Measurements from ENCODE around the gene SPECC1L.
"Not testable (repeated sequence)": the region's sequence is repeated elsewhere in the genome, so short reads cannot be mapped to it uniquely, and the experiment has no call there.

SPECC1L gene

DNA sequence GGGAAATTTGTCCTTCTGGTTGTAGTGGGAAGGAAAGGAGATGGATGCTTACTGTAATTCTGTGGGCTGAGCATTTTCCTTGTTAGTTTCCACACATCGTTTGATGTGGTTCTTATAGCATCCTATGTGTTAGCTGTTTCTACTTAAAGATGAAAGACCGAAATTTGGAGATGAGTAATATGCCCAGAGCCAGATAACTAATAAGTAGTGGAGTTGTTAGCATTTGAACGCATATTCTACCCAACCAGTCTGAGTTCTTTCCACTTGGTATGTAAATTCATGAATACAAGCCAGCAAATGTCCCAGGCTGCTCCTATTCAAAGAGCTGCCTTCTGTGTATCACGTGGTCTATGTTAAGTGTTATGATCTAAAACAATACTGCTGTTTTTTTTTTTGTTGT, 14.6 kb downstream of the SPECC1L start:
- DNase-seq = peak in 1 of 5 experiments; percentile 68

GRCh38 chr22:24287212-24287611, 16.6 kb downstream of the SPECC1L start:
- DNase-seq = not testable (repeated sequence)

- DNase-seq = not testable (repeated sequence)
Observed at GRCh38 chr22:24287801-24288200, 17.2 kb downstream of the SPECC1L start.

DNA sequence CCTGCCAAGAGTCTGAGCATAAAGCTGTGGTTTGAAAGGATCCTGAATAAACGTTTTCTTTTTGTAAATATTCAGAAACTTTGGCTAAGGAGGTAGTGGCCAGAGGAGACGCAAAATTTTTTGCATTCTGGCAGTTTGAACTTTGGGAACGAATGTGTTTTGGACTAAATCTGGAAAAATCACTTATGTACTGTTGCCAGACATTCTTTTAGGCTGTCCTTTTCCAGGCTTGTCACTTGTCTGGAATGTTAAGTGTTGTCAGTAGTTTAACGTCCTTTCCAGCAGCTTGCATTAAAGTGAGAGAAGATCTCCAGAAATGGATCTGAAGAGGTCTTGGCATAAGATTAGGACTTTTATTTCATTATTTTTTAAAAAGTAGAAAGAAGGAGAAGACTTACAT, 18.5 kb downstream of the SPECC1L start:
- no peak for DNase-seq

DNA sequence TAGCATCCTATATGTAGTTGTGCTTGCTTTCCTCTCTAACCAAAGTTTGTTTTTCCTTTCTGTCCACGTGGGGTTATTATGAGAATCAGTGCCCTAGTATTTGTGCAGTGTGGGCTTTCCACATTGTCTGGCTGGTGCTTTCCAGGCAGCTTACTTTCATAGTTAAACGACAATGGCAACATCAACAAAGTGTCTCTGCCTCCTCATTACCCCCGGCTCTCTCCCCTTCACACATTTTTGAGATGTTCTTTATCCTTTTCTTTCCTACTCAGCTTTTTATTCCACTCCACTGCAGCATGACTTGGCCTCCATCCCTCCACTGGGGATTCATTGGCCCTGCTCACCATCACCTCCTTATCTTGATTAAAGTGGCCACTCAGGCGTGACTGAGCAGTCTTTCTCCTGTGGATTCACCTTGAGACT, 19.1 kb downstream of the SPECC1L start:
- no peak for DNase-seq

DNA sequence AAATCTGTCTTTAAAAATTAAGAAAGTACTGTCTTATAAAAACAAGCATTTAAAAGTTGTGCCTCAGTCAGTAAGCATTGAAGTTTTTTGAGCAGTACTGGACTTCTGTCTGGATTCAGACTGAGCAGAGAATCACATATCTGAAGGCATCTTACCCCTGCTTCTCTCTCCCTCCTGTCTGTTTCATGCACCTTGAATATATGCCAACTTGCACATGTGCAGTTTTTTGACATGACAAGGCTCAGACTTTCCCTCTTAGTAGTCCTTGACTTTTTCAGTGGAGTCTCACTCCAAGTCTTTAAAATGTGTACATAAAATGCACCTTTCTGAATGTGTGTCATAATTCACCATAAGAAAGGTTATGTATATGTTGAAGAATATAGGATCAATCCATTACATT, 19.8 kb downstream of the SPECC1L start:
- no peak for DNase-seq

- DNase-seq = no peak
Observed at GRCh38 chr22:24291515-24292201, 21.0 kb downstream of the SPECC1L start.

DNA sequence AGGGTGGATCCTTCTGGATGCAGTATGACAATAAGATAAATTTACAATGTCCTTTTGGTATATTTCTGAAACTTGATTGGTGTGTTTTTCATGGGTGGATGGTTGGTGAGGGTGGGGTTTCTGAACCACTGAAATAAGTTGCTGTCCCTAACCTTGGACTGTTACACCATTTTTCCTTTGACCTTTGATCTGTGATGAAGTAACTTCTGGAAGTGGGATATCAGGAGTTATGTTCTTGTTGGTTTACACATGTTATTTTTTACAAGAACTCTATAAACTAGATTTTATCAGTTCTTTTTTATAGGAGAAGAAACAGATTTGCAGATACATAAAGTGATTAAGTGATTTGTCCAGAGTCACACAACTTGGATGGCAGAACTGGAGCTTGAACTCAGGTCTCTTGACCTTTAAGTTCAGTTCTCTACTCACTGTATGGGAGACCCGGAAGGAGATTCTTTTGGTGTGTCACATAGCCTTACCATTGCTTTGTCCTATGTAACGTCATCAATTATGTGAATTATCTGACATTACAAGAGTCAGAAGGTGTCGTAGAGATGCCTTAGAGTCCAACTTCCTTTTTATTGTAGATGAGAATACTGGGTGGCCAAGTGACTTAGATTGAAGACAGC, 21.7 kb downstream of the SPECC1L start:
- DNase-seq = not testable (repeated sequence)

DNA sequence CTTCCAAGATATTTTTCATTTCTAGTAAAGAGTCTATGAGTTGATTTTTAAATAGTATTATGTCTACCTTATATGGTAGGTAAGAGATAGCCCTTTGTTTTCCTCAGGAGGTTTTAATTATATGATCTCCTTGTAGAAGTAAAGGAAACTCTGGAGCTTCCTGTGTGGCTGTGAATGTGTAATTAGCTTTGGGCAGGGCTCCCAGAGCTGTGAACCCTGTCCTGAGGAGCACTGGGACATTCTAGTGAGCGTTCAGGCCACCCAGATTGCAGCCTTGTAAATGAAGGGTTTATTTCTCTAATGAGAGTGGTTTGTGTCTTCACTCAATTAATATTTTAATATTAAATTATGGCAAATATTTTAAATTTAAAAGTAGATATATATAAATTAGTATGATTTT, 24.3 kb downstream of the SPECC1L start:
- DNase-seq = not testable (repeated sequence)

DNA sequence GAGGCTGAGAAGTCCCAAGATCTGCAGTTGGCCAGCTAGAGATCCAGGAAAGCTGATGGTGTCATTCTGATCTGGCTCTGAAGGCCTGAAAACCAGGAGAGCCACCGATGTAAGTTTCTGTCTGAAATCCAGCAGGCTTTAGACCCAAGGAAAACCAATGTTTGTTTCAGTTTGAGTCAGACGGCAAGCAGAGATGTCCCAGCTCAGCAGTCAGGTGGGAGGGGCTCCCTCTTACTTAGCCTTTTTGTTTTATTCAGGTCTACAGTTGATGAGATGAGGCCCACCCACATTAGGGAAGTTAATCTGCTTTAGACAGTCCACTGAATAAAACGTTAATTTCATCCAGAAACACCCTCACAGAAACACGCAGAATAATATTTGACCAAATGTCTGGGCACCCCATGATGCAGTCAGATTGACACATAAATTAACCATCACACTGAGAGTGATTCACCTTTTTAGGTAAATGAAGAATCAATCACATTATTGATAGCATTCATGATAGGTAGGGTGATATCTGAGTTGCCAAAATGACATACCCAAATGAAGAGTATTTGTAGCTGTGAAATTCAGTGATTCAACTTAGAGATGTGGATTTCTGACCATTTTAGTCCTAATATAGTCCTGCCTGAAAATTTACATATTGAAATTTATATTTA, 28.0 kb downstream of the SPECC1L start:
- peak in 1 of 5 experiments; percentile 27 for DNase-seq

- peak in 1 of 5 experiments; percentile 21 for DNase-seq
Observed at GRCh38 chr22:24300522-24300921, 29.9 kb downstream of the SPECC1L start.

- DNase-seq = no peak
Observed at GRCh38 chr22:24302591-24302990, 32.0 kb downstream of the SPECC1L start.

GRCh38 chr22:24303007-24303406, 32.4 kb downstream of the SPECC1L start:
- no peak for DNase-seq

- peak in 1 of 5 experiments; percentile 21 for DNase-seq
Observed at GRCh38 chr22:24304062-24304675, 33.5 kb downstream of the SPECC1L start.

DNA sequence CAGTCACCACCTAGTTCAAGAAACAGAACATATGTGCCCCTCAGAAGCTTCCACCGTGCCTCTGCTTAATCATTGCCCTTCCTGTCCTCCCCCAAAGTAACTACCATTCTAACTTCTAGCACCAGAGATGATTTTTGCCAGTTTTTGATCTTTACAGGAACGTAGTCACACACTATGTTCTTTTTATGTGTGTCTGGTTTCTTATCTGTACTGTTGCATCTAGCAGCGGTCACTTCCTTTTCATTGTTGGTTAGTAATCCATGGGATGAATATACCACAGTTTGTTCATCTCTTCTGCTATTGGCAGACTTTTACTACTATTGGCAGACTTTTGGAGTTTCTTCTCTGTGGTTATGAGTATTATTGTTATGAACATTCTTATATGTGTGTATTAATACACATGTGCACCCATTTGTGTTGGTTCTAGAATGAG, 34.6 kb downstream of the SPECC1L start:
- peak in 2 of 5 experiments; percentile 6 to 86 for DNase-seq

DNA sequence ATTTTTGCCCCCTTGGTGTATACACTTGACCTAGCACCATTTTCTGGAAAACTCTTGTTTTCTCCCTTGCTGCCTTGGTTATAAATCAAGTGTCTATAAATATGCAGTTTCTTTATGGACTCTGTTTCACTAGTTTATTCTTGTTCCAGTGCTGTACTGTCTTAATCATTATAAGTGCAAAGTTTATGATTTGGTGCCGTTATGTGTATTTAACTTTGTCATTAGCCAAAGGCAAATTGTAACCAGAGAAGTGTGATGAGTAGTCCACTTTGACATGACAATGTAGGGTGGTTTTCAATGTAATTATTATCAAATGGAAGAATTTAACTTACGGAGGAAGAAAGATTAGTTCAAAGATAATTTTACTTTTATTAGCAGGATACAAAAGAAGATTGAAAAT, 40.3 kb downstream of the SPECC1L start:
- no peak for DNase-seq

DNA sequence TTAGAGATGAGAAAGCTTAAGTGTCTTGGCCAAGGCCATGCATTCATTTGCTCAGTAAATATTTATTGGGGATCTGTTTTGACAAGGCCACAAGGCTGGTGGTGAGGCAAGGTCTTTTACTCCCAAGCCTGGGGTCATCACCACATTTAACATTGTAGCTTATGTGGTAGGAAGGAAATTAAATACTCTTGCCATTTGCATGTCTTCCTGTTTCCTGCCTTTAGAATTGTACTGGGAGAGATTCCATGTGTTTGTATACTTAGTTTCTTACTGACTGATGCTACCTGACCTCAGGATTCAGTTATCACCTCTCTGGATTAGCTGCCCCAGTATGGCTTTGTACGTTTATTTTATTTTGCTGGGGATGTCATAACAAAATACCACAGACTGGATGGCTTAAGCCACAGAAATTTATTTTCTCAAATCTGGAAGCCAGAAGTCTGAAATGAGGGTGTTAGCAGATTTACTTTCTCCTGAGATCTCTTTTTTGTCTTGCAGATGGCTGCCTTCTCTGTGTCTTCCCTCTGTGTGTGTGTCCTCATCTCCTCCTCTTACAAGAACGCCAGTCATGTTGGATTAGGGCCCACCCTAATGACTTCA, 44.8 kb downstream of the SPECC1L start:
- DNase-seq = no peak

- DNase-seq = not testable (repeated sequence)
Observed at GRCh38 chr22:24316264-24316663, 45.6 kb downstream of the SPECC1L start.

DNA sequence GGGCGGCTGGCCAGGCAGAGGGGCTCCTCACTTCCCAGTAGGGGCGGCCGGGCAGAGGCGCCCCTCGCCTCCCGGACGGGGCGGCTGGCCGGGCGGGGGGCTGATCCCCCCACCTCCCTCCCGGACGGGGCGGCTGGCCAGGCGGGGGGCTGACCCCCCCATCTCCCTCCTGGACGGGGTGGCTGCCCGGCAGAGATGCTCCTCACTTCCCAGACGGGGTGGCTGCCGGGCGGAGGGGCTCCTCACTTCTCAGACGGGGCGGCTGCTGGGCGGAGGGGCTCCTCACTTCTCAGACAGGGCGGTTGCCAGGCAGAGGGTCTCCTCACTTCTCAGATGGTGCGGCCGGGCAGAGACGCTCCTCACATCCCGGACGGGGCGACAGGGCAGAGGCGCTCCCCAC, 46.9 kb downstream of the SPECC1L start:
- DNase-seq = not testable (repeated sequence)

GRCh38 chr22:24319451-24319850, 48.8 kb downstream of the SPECC1L start:
- DNase-seq = no peak

DNA sequence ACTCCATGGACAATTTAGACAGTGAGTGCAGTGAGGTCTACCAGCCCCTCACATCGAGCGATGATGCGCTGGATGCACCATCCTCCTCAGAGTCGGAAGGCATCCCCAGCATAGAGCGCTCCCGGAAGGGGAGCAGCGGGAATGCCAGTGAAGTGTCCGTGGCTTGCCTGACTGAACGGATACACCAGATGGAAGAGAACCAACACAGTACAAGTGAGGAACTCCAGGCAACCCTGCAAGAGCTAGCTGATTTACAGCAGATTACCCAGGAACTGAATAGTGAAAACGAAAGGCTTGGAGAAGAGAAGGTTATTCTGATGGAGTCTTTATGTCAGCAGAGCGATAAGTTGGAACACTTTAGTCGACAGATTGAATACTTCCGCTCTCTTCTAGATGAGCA, 51.4 kb downstream of the SPECC1L start:
- no peak for DNase-seq

DNA sequence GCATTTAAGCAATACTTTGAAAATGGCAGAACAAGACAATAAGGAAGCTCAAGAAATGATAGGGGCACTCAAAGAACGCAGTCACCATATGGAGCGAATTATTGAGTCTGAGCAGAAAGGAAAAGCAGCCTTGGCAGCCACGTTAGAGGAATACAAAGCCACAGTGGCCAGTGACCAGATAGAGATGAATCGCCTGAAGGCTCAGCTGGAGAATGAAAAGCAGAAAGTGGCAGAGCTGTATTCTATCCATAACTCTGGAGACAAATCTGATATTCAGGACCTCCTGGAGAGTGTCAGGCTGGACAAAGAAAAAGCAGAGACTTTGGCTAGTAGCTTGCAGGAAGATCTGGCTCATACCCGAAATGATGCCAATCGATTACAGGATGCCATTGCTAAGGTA, 51.9 kb downstream of the SPECC1L start:
- no peak for DNase-seq

DNA sequence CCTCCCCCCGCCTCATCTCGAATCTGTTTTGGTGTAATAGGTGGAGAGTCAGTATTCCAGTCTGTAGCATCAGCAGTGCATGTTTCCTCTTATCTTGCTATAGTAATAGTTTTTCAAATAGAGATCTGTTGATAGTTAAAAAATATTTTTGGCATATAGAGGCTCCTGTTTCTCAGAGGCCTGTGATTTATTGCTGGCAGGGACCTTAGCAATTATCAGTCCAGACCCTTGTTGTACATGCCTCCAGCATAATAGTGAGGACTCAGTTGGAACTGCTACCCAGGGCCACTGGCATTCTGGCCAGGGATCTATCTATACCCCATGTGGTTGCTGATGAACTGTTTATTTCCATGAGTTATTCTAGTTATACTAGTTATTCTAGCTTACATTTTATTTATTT, 52.6 kb downstream of the SPECC1L start:
- no peak for DNase-seq

All from T-helper 2 cell (primary cell).